GM23248 (cell line): ENCODE results near the gene AP4S1.

Experiments used
- EZH2 ChIP-seq: fragments of 200-600 bp; sonication (generic); IDR thresholded peaks from 2 replicates; pipeline ENCODE4 v1.6.1; 2018; ENCODE audit warnings: antibody characterized with exemption, mild to moderate bottlenecking; ENCODE audit not compliant: insufficient read depth, poor library complexity, severe bottlenecking
- EZH2phosphoT487 ChIP-seq: fragments of 200-600 bp; sonication (generic); IDR thresholded peaks from 2 replicates; pipeline ENCODE4 v1.6.1; 2018; ENCODE audit warnings: antibody characterized with exemption, moderate library complexity, mild to moderate bottlenecking, low read depth; ENCODE audit not compliant: insufficient read depth

DNA sequence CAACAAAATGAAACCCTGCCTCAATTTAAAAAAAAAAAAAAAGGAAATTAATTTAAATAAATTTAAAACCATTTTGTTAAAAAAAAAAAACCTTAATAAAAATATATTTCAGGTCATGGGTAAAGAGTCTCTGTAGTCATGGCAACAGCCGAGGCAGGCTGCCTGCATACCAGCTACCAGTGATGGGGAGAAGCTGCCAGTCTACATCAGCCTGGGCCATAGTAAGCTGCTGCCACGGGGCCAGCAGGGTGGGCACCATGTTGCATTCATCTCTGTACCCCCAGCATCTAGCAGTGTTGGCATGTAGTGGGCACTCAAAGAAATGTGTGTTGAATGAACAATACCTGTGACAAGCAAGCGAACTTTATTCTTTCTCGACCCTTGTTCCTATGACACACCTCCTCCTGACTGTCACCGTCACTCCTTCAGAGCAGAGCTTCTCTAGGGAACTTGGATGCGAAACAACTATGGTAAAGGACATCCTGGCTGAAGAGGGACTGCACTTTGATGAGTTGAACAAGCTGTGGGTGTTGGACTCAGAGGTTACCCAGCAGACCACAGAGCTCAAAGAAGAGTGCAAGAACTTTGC is 7.3 kb upstream of the AP4S1 start:
- TF ChIP-seq EZH2phosphoT487 = no peak
- no peak for TF ChIP-seq EZH2
